HL-60 (cell line): Measurements from ENCODE around the gene KCNQ1OT1.

Experiments used
- DNase-seq, 2 experiments: peaks; one replicate each; pipeline ENCODE4 v3.0.0-alpha.2; 2010 to 2020; ENCODE audit warnings: low read depth in 1 of 2, low spot score in 1 of 2
- H3K27ac ChIP-seq: fragments of 250-450 bp; sonication (Bioruptor Pico); replicated peaks from 2 replicates; pipeline ENCODE4 v1.5.1; 2020; ENCODE audit warnings: mild to moderate bottlenecking, moderate library complexity
- H3K27me3 ChIP-seq: fragments of 250-450 bp; sonication (Bioruptor Pico); 2 replicates; pipeline ENCODE4 v1.5.1; 2021; ENCODE audit warnings: mild to moderate bottlenecking, moderate library complexity; ENCODE audit not compliant: insufficient read depth, poor library complexity, severe bottlenecking
- H3K4me3 ChIP-seq: replicated peaks from 2 replicates; pipeline ENCODE4 v1.5.1; 2011; ENCODE audit warnings: mild to moderate bottlenecking, control low read depth, low read length; ENCODE audit not compliant: insufficient read depth
- GABPA ChIP-seq: IDR thresholded peaks from 2 replicates; pipeline ENCODE4 v1.6.1; 2012; ENCODE audit warnings: low read depth
- POLR2AphosphoS5 ChIP-seq: IDR thresholded peaks from 2 replicates; pipeline ENCODE4 v1.6.1; 2012; ENCODE audit warnings: low read depth
- SPI1 ChIP-seq: IDR thresholded peaks from 2 replicates; pipeline ENCODE4 v1.6.1; 2012; ENCODE audit warnings: low read depth, mild to moderate bottlenecking, borderline replicate concordance
- TF ChIP-seq, protein P1 (sequence below): IDR thresholded peaks from 2 replicates; pipeline ENCODE4 v1.6.1; 2012; ENCODE audit warnings: low read depth; ENCODE audit not compliant: insufficient replicate concordance
- TF ChIP-seq, protein P2 (sequence below): IDR thresholded peaks from one replicate; pipeline ENCODE4 v1.5.1; 2011; ENCODE audit warnings: low read length, control low read depth, inconsistent platforms; ENCODE audit not compliant: insufficient read depth

Gene KCNQ1OT1

DNA sequence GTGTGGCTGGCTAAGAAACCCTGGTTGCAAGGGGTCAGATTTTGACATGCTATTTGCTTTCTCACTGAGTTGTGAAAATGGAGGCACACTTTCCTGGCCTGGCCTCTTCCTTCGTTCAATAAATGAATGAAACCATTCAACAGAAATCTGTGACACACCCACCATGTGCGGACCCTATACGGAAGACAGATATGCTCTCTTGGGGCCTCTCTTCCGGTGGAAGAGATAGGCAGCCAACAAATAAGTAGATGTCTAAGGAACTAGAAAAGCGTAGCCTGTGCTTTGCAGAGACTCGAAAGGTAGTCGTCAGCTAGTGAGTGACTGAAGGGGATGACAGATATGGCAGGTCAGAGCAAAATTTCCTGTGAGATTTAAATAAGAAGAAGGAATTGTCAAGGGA, 5.3 kb downstream of the KCNQ1OT1 start:
- no peak for DNase-seq
- TF ChIP-seq, protein P1, sequence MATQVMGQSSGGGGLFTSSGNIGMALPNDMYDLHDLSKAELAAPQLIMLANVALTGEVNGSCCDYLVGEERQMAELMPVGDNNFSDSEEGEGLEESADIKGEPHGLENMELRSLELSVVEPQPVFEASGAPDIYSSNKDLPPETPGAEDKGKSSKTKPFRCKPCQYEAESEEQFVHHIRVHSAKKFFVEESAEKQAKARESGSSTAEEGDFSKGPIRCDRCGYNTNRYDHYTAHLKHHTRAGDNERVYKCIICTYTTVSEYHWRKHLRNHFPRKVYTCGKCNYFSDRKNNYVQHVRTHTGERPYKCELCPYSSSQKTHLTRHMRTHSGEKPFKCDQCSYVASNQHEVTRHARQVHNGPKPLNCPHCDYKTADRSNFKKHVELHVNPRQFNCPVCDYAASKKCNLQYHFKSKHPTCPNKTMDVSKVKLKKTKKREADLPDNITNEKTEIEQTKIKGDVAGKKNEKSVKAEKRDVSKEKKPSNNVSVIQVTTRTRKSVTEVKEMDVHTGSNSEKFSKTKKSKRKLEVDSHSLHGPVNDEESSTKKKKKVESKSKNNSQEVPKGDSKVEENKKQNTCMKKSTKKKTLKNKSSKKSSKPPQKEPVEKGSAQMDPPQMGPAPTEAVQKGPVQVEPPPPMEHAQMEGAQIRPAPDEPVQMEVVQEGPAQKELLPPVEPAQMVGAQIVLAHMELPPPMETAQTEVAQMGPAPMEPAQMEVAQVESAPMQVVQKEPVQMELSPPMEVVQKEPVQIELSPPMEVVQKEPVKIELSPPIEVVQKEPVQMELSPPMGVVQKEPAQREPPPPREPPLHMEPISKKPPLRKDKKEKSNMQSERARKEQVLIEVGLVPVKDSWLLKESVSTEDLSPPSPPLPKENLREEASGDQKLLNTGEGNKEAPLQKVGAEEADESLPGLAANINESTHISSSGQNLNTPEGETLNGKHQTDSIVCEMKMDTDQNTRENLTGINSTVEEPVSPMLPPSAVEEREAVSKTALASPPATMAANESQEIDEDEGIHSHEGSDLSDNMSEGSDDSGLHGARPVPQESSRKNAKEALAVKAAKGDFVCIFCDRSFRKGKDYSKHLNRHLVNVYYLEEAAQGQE = no peak
- no peak for TF ChIP-seq GABPA
- TF ChIP-seq POLR2AphosphoS5 = no peak
- no peak for TF ChIP-seq SPI1
- TF ChIP-seq, protein P2, sequence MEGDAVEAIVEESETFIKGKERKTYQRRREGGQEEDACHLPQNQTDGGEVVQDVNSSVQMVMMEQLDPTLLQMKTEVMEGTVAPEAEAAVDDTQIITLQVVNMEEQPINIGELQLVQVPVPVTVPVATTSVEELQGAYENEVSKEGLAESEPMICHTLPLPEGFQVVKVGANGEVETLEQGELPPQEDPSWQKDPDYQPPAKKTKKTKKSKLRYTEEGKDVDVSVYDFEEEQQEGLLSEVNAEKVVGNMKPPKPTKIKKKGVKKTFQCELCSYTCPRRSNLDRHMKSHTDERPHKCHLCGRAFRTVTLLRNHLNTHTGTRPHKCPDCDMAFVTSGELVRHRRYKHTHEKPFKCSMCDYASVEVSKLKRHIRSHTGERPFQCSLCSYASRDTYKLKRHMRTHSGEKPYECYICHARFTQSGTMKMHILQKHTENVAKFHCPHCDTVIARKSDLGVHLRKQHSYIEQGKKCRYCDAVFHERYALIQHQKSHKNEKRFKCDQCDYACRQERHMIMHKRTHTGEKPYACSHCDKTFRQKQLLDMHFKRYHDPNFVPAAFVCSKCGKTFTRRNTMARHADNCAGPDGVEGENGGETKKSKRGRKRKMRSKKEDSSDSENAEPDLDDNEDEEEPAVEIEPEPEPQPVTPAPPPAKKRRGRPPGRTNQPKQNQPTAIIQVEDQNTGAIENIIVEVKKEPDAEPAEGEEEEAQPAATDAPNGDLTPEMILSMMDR = no peak
- H3K4me3 ChIP-seq = no peak overlapping the region
- H3K27me3 ChIP-seq = no peaks in the 10 kb centered on the region
- H3K27ac ChIP-seq = no peak overlapping the region

DNA sequence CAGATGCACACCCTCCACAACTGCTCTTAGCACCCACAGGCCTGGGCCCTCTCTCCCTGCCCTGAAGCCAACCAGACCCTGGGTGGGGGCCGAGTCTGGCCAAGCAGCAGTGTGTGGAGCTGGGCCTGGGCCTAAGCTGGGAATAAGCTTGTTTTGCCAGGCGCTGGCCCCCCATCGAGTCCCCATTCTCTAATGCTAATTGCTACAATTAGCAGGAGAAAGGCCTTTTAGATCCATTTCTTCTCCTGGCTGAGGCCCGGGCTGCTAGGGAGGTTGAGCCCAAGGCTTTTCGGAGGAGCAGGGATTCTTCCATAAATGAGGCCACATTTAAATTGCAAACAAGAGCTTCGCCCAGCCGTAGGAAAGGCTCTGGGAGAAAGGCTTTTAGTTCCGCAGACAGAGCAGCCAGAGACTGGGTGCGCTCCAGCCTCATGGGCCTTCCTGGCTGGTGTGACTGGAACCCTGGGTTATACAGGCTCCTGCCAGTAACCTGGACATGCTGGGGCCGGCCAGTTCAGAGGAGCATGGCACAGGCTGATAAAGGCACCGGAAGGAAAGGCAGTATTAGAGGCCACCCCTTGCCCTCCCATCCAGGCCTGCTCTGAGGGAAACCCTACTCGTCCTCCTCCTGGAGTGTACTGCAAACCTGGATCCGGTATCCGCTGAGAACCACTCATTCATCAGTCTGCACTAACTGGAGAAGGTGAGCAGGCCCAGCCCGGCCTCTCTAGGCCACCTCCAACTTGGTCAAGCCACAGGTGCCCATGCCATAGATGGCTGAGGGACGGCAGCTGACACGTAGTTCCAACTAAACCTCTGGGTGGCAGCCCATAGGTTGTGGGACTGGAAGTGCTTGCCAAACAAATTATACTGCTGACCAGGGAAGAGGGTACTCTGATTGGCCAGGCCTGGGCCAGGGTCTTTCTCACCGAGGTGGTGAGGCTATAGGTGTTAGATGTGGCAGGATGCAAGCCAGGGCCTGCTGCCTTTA, 6.2 kb downstream of the KCNQ1OT1 start:
- no peak for TF ChIP-seq SPI1
- TF ChIP-seq, protein P1 = no peak
- no peak for TF ChIP-seq GABPA
- TF ChIP-seq POLR2AphosphoS5 = no peak
- TF ChIP-seq, protein P2 = no peak
- H3K27ac ChIP-seq = no peak overlapping the region
- DNase-seq = no peak
- H3K27me3 ChIP-seq = no peaks in the 10 kb centered on the region
- H3K4me3 ChIP-seq = no peak overlapping the region

DNA sequence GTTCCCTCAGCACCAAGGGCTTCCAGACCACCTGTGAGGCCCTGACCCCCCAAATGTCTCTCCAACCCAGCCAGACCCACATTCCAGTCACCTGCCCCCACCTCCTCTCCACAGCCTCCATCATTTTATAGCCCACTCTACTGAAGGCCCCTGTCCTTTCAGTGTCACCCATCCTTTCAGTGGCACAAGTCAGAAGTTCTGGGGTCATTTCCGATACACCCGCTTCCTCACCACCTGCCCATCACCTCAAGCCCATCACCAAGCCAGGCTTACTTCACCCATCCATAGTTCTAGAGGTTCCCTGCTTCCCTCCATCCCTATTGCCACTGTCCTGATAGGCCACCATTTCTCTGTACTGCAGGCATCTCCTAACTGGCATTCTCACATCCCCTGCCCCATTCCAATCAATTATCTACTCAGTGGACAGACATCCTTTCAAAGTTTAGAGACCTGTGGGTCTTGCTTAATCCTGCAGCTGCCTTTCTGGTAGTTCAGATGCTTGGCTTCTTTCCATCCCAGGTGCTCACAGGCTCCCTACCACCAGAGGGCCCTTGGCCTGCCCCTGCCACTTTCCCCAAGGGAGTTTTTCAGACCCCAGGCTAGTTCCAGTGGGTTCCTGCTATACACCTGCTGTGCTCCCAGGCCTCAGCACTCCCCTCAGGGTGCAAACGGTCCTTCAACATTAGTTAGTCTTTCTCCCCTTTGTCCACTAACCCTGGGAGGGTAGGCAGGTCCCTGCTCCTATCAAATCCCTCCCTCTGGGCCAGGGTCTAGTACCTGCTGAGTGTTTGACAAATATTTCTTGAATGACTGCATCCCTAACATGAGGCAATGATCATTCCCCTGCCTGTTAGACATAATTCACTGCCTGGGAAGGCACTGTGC, 7.6 kb downstream of the KCNQ1OT1 start:
- H3K27ac ChIP-seq = no peak overlapping the region
- DNase-seq = no peak
- H3K27me3 ChIP-seq = no peaks in the 10 kb centered on the region
- no peak for TF ChIP-seq POLR2AphosphoS5
- no peak for TF ChIP-seq GABPA
- TF ChIP-seq, protein P2 = no peak
- TF ChIP-seq, protein P1 = no peak
- TF ChIP-seq SPI1 = no peak
- no peak overlapping the region for H3K4me3 ChIP-seq
